T-helper 2 cell treated with Interferon-gamma antibody and Interleukin-4, amounts not matched to agents 5 μg/mL and 100 μg/mL, for 36 hours (primary cell): ENCODE measurements around the gene NTS.

Experiments
- DNase-seq: peaks from one replicate; pipeline ENCODE4 v3.0.0; 2021; ENCODE audit warnings: low spot score
- H3K27ac Mint-ChIP-seq: one replicate; pipeline ENCODE4 v1.8.0; 2021; ENCODE audit warnings: mild to moderate bottlenecking, mixed read lengths
- H3K27me3 Mint-ChIP-seq: one replicate; pipeline ENCODE4 v1.8.0; 2021; ENCODE audit warnings: low read depth, mixed read lengths
- H3K36me3 Mint-ChIP-seq: one replicate; pipeline ENCODE4 v1.8.0; 2021; ENCODE audit warnings: low read depth, mixed read lengths
- H3K4me1 Mint-ChIP-seq: one replicate; pipeline ENCODE4 v1.8.0; 2021; ENCODE audit warnings: low read depth, mixed read lengths
- H3K4me3 Mint-ChIP-seq: one replicate; pipeline ENCODE4 v1.8.0; 2022; ENCODE audit warnings: mild to moderate bottlenecking, moderate library complexity, mixed read lengths
- H3K9me3 Mint-ChIP-seq: one replicate; pipeline ENCODE4 v1.8.0; 2021; ENCODE audit warnings: mixed read lengths

Gene NTS

GRCh38 chr12:85865890-85866289 lies 8.2 kb upstream of the NTS start:
- Mint-ChIP-seq H3K27me3 (no peaks in the 10 kb centered on the region), H3K4me1 (no peaks in the 10 kb centered on the region), H3K36me3 (no peaks in the 10 kb centered on the region), H3K27ac (no peak overlapping the region), H3K4me3 (no peak overlapping the region), H3K9me3 (no peaks in the 10 kb centered on the region)
- DNase-seq: no peak

GRCh38 chr12:85866986-85867776 lies 6.9 kb upstream of the NTS start:
- Mint-ChIP-seq H3K9me3 (no peaks in the 10 kb centered on the region), H3K4me1 (no peaks in the 10 kb centered on the region), H3K27ac (no peak overlapping the region), H3K4me3 (no peak overlapping the region), H3K36me3 (no peaks in the 10 kb centered on the region), H3K27me3 (no peaks in the 10 kb centered on the region)
- DNase-seq: no peak

- DNase-seq: no peak
- H3K4me3 Mint-ChIP-seq: no peak overlapping the region
- H3K36me3 Mint-ChIP-seq: no peaks in the 10 kb centered on the region
- H3K4me1 Mint-ChIP-seq: no peaks in the 10 kb centered on the region
- H3K27me3 Mint-ChIP-seq: peaks cover 2% of the 10 kb centered on the region
- H3K9me3 Mint-ChIP-seq: no peaks in the 10 kb centered on the region
- no peak overlapping the region for H3K27ac Mint-ChIP-seq
Measured at GRCh38 chr12:85872497-85873091, 1.5 kb upstream of the NTS start.

- Mint-ChIP-seq H3K4me1 (no peaks in the 10 kb centered on the region), H3K36me3 (no peaks in the 10 kb centered on the region), H3K9me3 (no peaks in the 10 kb centered on the region), H3K4me3 (no peak overlapping the region), H3K27me3 (peaks cover 2% of the 10 kb centered on the region), H3K27ac (no peak overlapping the region)
- no peak for DNase-seq
Measured at GRCh38 chr12:85877459-85877858, 3.4 kb downstream of the NTS start.

GRCh38 chr12:85883763-85884162 lies 9.7 kb downstream of the NTS start:
- Mint-ChIP-seq H3K9me3 (no peaks in the 10 kb centered on the region), H3K27me3 (no peaks in the 10 kb centered on the region), H3K4me1 (no peaks in the 10 kb centered on the region), H3K27ac (no peak overlapping the region), H3K36me3 (no peaks in the 10 kb centered on the region), H3K4me3 (no peak overlapping the region)
- DNase-seq: no peak

- Mint-ChIP-seq H3K4me3 (no peak overlapping the region), H3K4me1 (no peaks in the 10 kb centered on the region), H3K9me3 (no peaks in the 10 kb centered on the region), H3K27ac (no peak overlapping the region), H3K36me3 (no peaks in the 10 kb centered on the region), H3K27me3 (no peaks in the 10 kb centered on the region)
- no peak for DNase-seq
Measured at GRCh38 chr12:85894653-85895052, 20.6 kb downstream of the NTS start.

GRCh38 chr12:85920324-85920947 lies 46.3 kb downstream of the NTS start:
- Mint-ChIP-seq H3K36me3 (no peaks in the 10 kb centered on the region), H3K27ac (no peak overlapping the region), H3K4me1 (peaks cover 2% of the 10 kb centered on the region), H3K27me3 (no peaks in the 10 kb centered on the region), H3K9me3 (no peaks in the 10 kb centered on the region), H3K4me3 (no peak overlapping the region)
- no peak for DNase-seq

GRCh38 chr12:85923767-85924331 lies 49.8 kb downstream of the NTS start:
- no peaks in the 10 kb centered on the region for H3K36me3 Mint-ChIP-seq
- H3K27ac Mint-ChIP-seq: no peak overlapping the region
- DNase-seq: no peak
- peaks cover 2% of the 10 kb centered on the region for H3K4me1 Mint-ChIP-seq
- no peak overlapping the region for H3K4me3 Mint-ChIP-seq
- H3K9me3 Mint-ChIP-seq: no peaks in the 10 kb centered on the region
- H3K27me3 Mint-ChIP-seq: no peaks in the 10 kb centered on the region

GRCh38 chr12:85927166-85927565 lies 53.1 kb downstream of the NTS start:
- no peak overlapping the region for H3K27ac Mint-ChIP-seq
- H3K27me3 Mint-ChIP-seq: no peaks in the 10 kb centered on the region
- DNase-seq: no peak
- H3K4me1 Mint-ChIP-seq: no peaks in the 10 kb centered on the region
- no peaks in the 10 kb centered on the region for H3K9me3 Mint-ChIP-seq
- H3K36me3 Mint-ChIP-seq: no peaks in the 10 kb centered on the region
- H3K4me3 Mint-ChIP-seq: no peak overlapping the region
